Small intestine (tissue), 7 donors: Measurements from ENCODE around the gene STXBP1. TPM values are rescaled to one million over a fixed set of nuclear protein-coding genes. Genes with fewer than 3 reads are reported as not detected.

ENCODE experiments used
- DNase-seq, 2 donors: peaks; one replicate each; pipeline versions ENCODE4 v3.0.0 to v3.0.0-alpha.2; 2013
- FAIRE-seq: peaks from 2 replicates; lab custom pipeline; 2012; peaks lifted over from hg19 to GRCh38; lab: Jason Lieb, UNC
- H3K27ac ChIP-seq, 3 donors: one replicate each; pipeline ENCODE4 v1.5.1; 2013; ENCODE audit warnings: low read length in 2 of 3, mild to moderate bottlenecking in 2 of 3, control low read depth in 1 of 3, inconsistent platforms in 1 of 3, low read depth in 1 of 3, moderate library complexity in 1 of 3
- H3K27me3 ChIP-seq, 3 donors: one replicate each; pipeline ENCODE4 v1.6.1; 2013; ENCODE audit warnings: low read length in 3 of 3, inconsistent platforms in 1 of 3; ENCODE audit not compliant: control insufficient read depth in 3 of 3, insufficient read depth in 3 of 3
- H3K36me3 ChIP-seq, 3 donors: one replicate each; pipeline ENCODE4 v1.6.1; 2013; ENCODE audit warnings: low read length in 3 of 3, inconsistent platforms in 1 of 3, low read depth in 1 of 3, mild to moderate bottlenecking in 1 of 3, moderate library complexity in 1 of 3; ENCODE audit not compliant: control insufficient read depth in 3 of 3, insufficient read depth in 2 of 3
- H3K4me1 ChIP-seq, 3 donors: one replicate each; pipeline ENCODE4 v1.6.1; 2013; ENCODE audit warnings: low read length in 2 of 3, inconsistent platforms in 1 of 3, low read depth in 1 of 3, mild to moderate bottlenecking in 1 of 3, moderate library complexity in 1 of 3; ENCODE audit not compliant: control insufficient read depth in 3 of 3, insufficient read depth in 2 of 3
- H3K4me3 ChIP-seq, 3 donors: one replicate each; pipeline ENCODE4 v1.5.1; 2013; ENCODE audit warnings: low read length in 3 of 3, control low read depth in 1 of 3, inconsistent platforms in 1 of 3, low read depth in 1 of 3, mild to moderate bottlenecking in 1 of 3, moderate library complexity in 1 of 3
- H3K9me3 ChIP-seq, 2 donors: one replicate each; pipeline ENCODE4 v1.6.1; 2013; ENCODE audit warnings: low read depth in 1 of 2, low read length in 1 of 2; ENCODE audit not compliant: control insufficient read depth in 2 of 2, insufficient read depth in 1 of 2
- WGBS, 3 donors: extraction: QIAGEN DNeasy Blood & Tissue Kit; methylation state at CpG; one replicate each; pipeline ENCODE4 v1.1.7; 2013; 5-methylcytosine and 5-hydroxymethylcytosine counted together
- polyA plus RNA-seq, 4 donors: library from polyadenylated mRNA; stranded (reverse) in 3 of 4; unstranded in 1 of 4; fragments of 200-250 nt in 3 of 4; fragments of 120-200 nt in 1 of 4; gene quantifications; one replicate each; pipeline versions ENCODE4 v1.2.1 to v1.2.3, GENCODE V29; 2013
- donor health status: healthy with polysubstance abuse.
- donor health status: control.
- donor health status: control.
- donor health status: Bipolar disorder and iron deficiency.
- donor health status: healthy.

STXBP1 gene
- polyA plus RNA-seq, 4 donors: 0.89 to 16.4 (median 8.1) TPM

DNA sequence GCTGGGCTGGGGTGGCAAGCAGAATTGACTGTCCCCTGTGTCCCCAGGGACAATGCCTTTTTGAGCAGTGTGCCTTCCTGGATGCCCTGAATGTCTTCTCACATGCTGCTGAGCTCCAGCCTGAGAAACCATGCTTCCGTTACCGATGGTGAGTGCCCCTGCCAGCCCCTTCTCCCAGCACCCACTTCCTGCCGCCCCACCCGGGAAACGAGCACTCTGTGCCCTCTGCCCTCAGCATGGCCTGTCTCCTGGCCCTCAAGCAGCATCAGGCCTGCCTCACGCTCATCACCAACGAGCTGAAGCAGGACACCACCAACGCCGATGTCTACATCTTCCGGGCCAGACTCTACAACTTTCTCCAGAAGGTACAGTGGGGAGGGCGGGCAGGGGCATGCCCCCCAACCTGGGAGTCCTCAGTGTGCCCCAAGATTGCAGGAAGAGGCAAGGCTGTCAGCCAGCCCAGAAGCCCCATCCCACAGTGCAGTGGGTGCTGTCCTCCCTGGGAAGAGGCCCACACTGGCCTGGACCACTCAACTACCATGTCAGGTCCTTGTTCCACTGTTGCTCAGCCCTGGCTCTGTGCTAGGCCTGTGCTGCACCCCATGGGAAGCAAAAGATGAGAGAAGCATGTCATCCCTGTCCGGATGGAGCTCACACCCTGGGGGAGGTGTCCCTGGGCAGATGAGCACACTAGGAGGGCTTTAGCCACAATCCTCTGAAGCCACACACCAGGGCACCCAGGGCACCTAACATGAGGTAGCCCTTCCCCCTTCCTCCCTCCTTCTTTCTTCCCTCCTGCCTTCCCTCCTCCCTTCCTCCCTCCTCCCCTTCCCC is 108.2 kb downstream of the STXBP1 start:
- WGBS, 3 donors: 74 to 77% (median 76%) methylated on average over 12 of the region's 12 CpGs
- Histone ChIP-seq H3K9me3 (no peaks in the 10 kb centered on the region), H3K36me3 (no peaks in the 10 kb centered on the region), H3K4me3 (no peak overlapping the region), H3K4me1 (peaks cover 0 to 6% (median 0%) of the 10 kb centered on the region in 3 donors), H3K27ac (no peak overlapping the region), H3K27me3 (no peaks in the 10 kb centered on the region)
- DNase-seq (no peak), FAIRE-seq (no peak)

DNA sequence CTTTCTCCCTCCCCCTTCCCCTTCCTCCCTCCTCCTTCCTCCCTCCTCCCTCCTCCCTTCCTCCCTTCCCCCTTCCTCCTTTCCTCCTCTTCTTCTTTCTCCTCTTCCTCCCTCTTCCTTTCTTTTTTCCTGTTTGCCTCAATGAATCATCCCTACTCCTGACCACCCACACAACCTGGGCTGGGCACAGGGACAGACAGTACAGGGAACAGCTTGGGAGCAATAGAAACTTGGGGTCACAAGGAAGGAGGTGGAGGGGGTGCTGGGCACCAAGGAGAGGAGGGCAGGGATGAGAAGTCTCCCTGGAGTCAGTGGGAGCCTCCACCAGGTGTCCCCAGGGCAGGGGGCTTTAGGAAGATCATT is 108.8 kb downstream of the STXBP1 start:
- no peak overlapping the region for H3K27ac ChIP-seq
- H3K4me1 ChIP-seq: peaks cover 0 to 6% (median 0%) of the 10 kb centered on the region in 3 donors
- no peaks in the 10 kb centered on the region for H3K9me3 ChIP-seq
- H3K36me3 ChIP-seq: no peaks in the 10 kb centered on the region
- FAIRE-seq (no peak), DNase-seq (no peak)
- no peak overlapping the region for H3K4me3 ChIP-seq
- H3K27me3 ChIP-seq: no peaks in the 10 kb centered on the region

DNA sequence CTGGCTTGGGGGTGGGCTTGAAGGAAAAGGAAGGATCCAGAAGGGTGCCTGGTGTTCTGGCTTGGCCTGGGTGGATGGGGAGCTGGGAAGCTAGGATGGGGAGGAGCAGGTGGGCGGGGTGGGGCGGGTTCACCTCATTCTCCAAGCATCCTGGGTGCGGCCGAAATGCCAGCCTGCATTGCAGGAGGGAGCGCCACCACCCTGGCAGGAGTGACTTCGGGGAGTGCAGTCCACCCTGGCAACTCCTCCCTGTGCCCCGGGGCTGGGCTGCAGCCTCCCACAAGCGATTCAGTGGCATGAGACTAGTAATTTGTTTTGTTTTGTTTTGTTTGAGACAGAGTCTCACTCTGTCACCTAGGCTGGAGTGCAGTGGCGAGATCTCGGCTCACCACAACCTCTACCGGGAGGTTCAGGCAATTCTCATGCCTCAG is 109.3 kb downstream of the STXBP1 start:
- 12 to 47% (median 40%) methylated on average over 9 to 11 of the region's 11 CpGs for WGBS, 3 donors
- no peaks in the 10 kb centered on the region for H3K36me3 ChIP-seq
- H3K4me1 ChIP-seq: peaks cover 0 to under 1% (median 0%) of the 10 kb centered on the region in 3 donors
- no peak overlapping the region for H3K27ac ChIP-seq
- DNase-seq (peak in 1 of 2 donors; percentile 48), FAIRE-seq (no peak)
- no peaks in the 10 kb centered on the region for H3K27me3 ChIP-seq
- no peaks in the 10 kb centered on the region for H3K9me3 ChIP-seq
- no peak overlapping the region for H3K4me3 ChIP-seq

DNA sequence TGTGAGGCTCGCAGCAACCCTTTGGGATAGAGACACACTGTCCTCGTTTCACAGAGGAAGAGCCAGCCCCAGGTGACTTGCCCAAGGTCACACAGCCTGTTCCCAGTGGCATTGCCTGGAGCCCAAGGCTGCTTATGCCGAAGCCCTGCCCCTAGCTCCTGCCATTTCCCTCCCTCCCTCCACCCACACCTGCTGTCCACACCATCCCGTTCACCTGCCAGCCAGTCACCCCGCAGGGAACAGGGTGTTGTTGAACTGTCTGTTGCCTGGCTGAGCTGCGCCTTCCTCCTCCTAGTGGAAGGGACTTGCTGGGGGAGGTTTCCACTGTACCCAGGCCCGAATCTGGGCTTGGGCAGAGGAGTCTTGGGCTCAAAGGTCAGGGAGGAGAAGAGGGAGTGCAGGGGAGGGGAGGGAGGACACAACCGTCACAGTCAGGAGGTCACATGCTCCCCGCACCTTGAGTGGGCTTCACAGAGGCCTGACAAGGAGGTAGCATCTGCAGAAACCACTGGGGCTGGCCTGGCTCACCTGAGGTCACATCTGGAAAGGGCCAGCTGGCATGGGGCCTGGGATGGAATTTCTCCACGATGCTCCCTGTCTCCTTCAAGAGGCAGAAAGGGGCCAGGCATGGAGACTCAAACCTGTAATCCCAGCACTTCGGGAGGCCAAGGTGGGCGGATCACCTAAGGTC is 110.1 kb downstream of the STXBP1 start:
- WGBS, 3 donors: 23 to 58% (median 34%) methylated on average over 12 of the region's 12 CpGs
- no peaks in the 10 kb centered on the region for H3K9me3 ChIP-seq
- no peak overlapping the region for H3K27ac ChIP-seq
- no peaks in the 10 kb centered on the region for H3K36me3 ChIP-seq
- FAIRE-seq: no peak
- no peaks in the 10 kb centered on the region for H3K27me3 ChIP-seq
- no peak overlapping the region for H3K4me3 ChIP-seq
- DNase-seq: peak in 1 of 2 donors; percentile 23
- no peaks in the 10 kb centered on the region for H3K4me1 ChIP-seq

DNA sequence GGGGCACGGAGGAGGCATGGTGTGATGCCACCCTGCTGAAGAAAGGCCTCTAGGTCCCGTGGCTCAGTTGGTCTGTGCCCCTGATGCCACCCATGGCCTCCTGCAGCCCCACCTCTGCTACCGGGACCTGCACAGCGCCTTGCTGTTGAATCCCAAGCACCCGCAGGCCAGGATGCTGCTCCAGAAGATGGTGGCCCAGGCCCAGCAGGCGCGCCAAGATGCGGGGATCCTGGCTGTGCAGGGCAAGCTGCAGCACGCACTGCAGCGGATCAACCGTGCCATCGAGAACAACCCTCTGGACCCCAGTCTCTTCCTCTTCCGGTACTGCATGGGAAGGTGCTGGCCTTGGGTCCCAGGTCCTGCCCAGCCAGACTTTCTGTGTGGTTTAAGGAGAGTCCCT is 110.9 kb downstream of the STXBP1 start:
- 89 to 97% (median 91%) methylated on average over 12 to 13 of the region's 13 CpGs for WGBS, 3 donors
- FAIRE-seq (no peak), DNase-seq (no peak)
- Histone ChIP-seq H3K4me1 (no peaks in the 10 kb centered on the region), H3K4me3 (no peak overlapping the region), H3K9me3 (no peaks in the 10 kb centered on the region), H3K27ac (no peak overlapping the region), H3K27me3 (no peaks in the 10 kb centered on the region), H3K36me3 (no peaks in the 10 kb centered on the region)

DNA sequence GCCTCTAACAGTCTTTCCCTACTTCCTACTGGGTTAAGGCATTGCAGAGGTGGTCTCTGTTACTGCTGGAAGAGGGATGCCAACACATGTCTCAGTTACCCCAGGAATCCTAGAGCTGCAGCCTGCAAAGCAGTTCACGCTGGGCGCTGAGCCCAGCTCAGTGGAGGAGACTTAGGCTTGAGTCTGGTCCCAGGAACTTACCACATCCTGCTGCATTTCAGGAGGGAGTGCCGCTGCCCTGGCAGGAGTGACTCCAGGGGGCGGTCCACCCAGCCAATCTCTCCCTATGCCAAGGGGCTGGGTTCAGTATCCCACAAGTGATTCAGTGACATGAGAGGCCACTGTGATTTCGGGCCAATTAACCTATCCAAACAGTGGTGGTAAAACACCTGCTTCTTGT is 111.4 kb downstream of the STXBP1 start:
- Histone ChIP-seq H3K4me3 (no peak overlapping the region), H3K36me3 (no peaks in the 10 kb centered on the region), H3K4me1 (no peaks in the 10 kb centered on the region), H3K9me3 (no peaks in the 10 kb centered on the region), H3K27me3 (no peaks in the 10 kb centered on the region), H3K27ac (no peak overlapping the region)
- DNase-seq: no peak
- 53 to 87% (median 66%) methylated on average over 5 of the region's 5 CpGs for WGBS, 3 donors
- FAIRE-seq: no peak

DNA sequence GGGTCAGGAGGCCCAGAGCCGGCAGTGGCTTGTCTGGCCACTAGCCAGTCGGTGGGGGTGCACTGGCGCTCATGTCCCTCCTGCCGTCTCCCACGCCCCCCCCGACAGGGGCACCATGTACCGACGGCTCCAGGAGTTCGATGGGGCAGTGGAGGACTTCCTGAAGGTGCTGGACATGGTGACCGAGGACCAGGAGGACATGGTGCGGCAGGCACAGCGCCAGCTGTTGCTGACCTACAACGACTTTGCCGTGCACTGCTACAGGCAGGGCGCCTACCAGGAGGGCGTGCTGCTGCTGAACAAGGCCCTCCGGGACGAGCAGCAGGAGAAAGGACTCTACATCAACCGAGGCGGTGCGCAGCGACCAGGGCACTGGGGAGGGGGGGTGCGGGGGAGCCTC is 111.9 kb downstream of the STXBP1 start:
- no peaks in the 10 kb centered on the region for H3K9me3 ChIP-seq
- H3K4me1 ChIP-seq: no peaks in the 10 kb centered on the region
- H3K27ac ChIP-seq: no peak overlapping the region
- H3K36me3 ChIP-seq: no peaks in the 10 kb centered on the region
- 38 to 58% (median 47%) methylated on average over 23 of the region's 23 CpGs for WGBS, 3 donors
- no peak overlapping the region for H3K4me3 ChIP-seq
- no peaks in the 10 kb centered on the region for H3K27me3 ChIP-seq
- no peak for DNase-seq
- no peak for FAIRE-seq

DNA sequence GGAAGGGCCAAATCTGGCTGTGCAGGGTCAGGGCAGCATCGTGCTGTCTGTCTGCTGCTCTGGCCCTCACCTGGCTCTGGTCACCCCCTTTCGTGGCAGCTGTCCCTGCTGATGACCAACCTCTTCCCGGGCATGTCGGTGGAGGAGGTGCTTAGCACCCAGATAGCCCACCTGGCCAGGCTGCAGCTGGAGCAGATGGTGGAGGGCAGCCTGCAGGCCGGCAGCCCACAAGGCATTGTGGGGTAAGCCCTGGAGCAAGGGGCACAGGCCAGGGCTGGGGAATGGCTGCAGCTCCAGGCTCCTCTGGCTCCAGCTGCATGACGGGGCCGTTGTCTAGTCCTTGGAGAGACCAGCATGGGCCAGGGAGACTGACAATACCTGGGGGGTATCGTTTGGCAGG is 114.8 kb downstream of the STXBP1 start:
- no peaks in the 10 kb centered on the region for H3K4me1 ChIP-seq
- DNase-seq: no peak
- 75 to 82% (median 78%) methylated on average over 8 of the region's 8 CpGs for WGBS, 3 donors
- FAIRE-seq: no peak
- no peak overlapping the region for H3K4me3 ChIP-seq
- H3K27ac ChIP-seq: no peak overlapping the region
- peaks cover 0 to 22% (median 0%) of the 10 kb centered on the region in 3 donors for H3K36me3 ChIP-seq
- H3K9me3 ChIP-seq: no peaks in the 10 kb centered on the region
- H3K27me3 ChIP-seq: no peaks in the 10 kb centered on the region
